ENCODE measurements around the gene AVEN.
A peak's percentile ranks its signal among the peaks of the same experiment; 100 is the strongest.

The AVEN gene

DNA sequence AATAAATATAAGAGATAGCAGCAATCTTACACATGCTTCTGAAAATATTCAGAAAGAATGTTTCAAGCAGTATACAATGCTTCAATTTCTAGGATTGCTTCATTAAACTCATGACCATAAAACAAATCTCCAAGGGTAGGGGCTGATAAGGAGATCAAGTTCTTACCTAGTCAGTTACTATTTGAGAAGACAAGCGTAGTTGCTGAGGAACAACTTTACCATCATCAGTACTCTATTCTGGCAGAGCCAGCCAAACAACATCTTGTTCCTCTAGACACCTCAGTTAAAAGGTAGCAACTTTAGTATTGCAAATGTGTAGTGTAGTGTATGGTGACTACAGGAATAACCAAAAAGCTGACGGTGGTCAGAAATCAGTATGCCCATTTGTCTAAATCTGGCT lies 156.1 kb downstream of the AVEN start:
- no peak overlapping the region for H3K4me3 ChIP-seq (ENCODE audit: low read length)
- H3K27ac ChIP-seq (ENCODE audit: low read depth, low read length): no peak overlapping the region
- H2BK5ac ChIP-seq (ENCODE audit: low read length): no peak overlapping the region
- H3K4me2 ChIP-seq (ENCODE audit: low read length): no peak overlapping the region
- H3K36me3 ChIP-seq (ENCODE audit: control insufficient read depth, insufficient read depth, low read length): no peaks in the 10 kb centered on the region
- no peak overlapping the region for H2AK5ac ChIP-seq (ENCODE audit: low read length)
- H3K4ac ChIP-seq (ENCODE audit: low read depth, low read length): no peak overlapping the region
- H3K9ac ChIP-seq (ENCODE audit: low read length): no peak overlapping the region
- H3K56ac ChIP-seq (ENCODE audit: low read length): no peak overlapping the region
- H4K8ac ChIP-seq (ENCODE audit: low read depth, low read length): no peak overlapping the region
- H4K5ac ChIP-seq (ENCODE audit: low read length): no peak overlapping the region
- no peak for DNase-seq
- H3K18ac ChIP-seq (ENCODE audit: low read length): no peak overlapping the region
- no peaks in the 10 kb centered on the region for H3K27me3 ChIP-seq (ENCODE audit: insufficient read depth, low read length, poor library complexity)
- no peaks in the 10 kb centered on the region for H3K4me1 ChIP-seq (ENCODE audit: control insufficient read depth, low read depth, low read length)
- H3K79me1 ChIP-seq (ENCODE audit: low read length): no peaks in the 10 kb centered on the region
- no CpG with 5 or more reads among the region's 2 CpGs for WGBS (ENCODE audit: extremely low coverage, insufficient coverage, low lambda C conversion rate)
- no peak overlapping the region for H2BK15ac ChIP-seq (replicated peaks; ENCODE audit: low read depth)
- H3K23ac ChIP-seq (ENCODE audit: low read length): no peak overlapping the region
- no peak overlapping the region for H2BK120ac ChIP-seq (ENCODE audit: low read depth, low read length)
- no peaks in the 10 kb centered on the region for H3K79me2 ChIP-seq (ENCODE audit: control insufficient read depth, insufficient read depth, low read length)

DNA sequence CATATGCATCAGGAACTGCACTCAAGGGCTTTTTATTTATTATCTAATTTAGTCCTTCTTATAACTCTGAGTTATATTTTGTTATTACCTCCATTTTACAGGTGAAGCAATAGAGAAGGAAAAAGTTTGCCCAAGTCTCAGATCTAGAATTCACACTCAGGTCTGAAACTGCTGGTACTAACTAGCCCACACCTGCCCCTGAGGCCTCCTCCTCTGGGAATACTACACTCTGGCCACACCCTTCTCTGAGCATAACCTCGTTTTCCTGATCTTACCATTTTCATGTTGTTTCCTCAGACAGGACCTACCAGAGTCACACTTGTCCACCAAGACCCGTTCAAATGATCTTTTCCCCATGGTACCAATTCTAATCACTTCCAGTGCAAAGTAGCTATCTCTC lies 164.8 kb downstream of the AVEN start:
- Histone ChIP-seq H3K4me1 (ENCODE audit: control insufficient read depth, low read depth, low read length) (peaks cover 5% of the 10 kb centered on the region), H3K4me2 (ENCODE audit: low read length) (no peak overlapping the region), H4K8ac (ENCODE audit: low read depth, low read length) (no peak overlapping the region), H2BK120ac (ENCODE audit: low read depth, low read length) (no peak overlapping the region), H2BK5ac (ENCODE audit: low read length) (no peak overlapping the region), H3K4me3 (ENCODE audit: low read length) (no peak overlapping the region), H4K5ac (ENCODE audit: low read length) (no peak overlapping the region), H3K27ac (ENCODE audit: low read depth, low read length) (no peak overlapping the region), H3K27me3 (ENCODE audit: insufficient read depth, low read length, poor library complexity) (no peaks in the 10 kb centered on the region), H2BK15ac (replicated peaks; ENCODE audit: low read depth) (no peak overlapping the region), H3K4ac (ENCODE audit: low read depth, low read length) (no peak overlapping the region), H3K9ac (ENCODE audit: low read length) (no peak overlapping the region), H3K23ac (ENCODE audit: low read length) (no peak overlapping the region), H3K56ac (ENCODE audit: low read length) (no peak overlapping the region), H2AK5ac (ENCODE audit: low read length) (no peak overlapping the region), H3K79me1 (ENCODE audit: low read length) (no peaks in the 10 kb centered on the region), H3K79me2 (ENCODE audit: control insufficient read depth, insufficient read depth, low read length) (no peaks in the 10 kb centered on the region), H3K18ac (ENCODE audit: low read length) (no peak overlapping the region), H3K36me3 (ENCODE audit: control insufficient read depth, insufficient read depth, low read length) (no peaks in the 10 kb centered on the region)
- DNase-seq: no peak
- no CpG with 5 or more reads among the region's 2 CpGs for WGBS (ENCODE audit: extremely low coverage, insufficient coverage, low lambda C conversion rate)

DNA sequence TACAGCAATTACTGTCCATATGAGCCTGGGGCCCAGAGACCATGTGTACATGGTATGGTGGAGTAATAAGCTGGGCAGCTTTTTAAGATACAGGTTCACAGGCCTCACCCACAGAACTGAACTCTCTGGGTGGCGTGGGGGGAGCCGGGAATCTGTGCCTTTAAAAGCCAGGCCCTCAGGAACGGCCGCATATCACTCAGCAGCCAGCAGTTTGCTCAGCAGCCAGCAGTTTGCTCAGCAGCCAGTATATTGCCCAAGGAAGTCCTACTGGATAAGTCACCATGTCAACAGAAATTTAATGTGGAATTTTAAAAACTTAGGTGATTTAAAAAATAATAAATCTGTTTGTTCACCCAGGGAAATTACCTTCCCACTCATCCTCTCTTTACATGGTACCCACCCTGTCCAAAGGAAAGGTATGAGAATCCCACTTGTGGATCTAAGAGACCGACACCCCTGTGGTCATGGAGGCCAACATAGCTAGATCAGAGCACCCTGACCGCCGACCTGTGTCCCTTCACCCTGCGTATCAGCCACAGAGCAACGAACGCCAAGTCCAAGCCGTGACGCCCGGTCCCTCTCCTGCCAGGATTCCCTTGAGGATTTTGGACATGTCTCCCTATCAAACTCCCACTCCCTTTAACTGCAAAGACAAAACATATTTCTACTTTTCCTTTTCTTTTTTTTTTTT lies 166.4 kb downstream of the AVEN start:
- no peak overlapping the region for H3K18ac ChIP-seq (ENCODE audit: low read length)
- H2BK5ac ChIP-seq (ENCODE audit: low read length): no peak overlapping the region
- WGBS (ENCODE audit: extremely low coverage, insufficient coverage, low lambda C conversion rate): no CpG with 5 or more reads among the region's 13 CpGs
- H2BK120ac ChIP-seq (ENCODE audit: low read depth, low read length): no peak overlapping the region
- no peak overlapping the region for H4K5ac ChIP-seq (ENCODE audit: low read length)
- no peak overlapping the region for H3K4ac ChIP-seq (ENCODE audit: low read depth, low read length)
- H3K23ac ChIP-seq (ENCODE audit: low read length): no peak overlapping the region
- no peak for DNase-seq
- no peak overlapping the region for H3K9ac ChIP-seq (ENCODE audit: low read length)
- H3K36me3 ChIP-seq (ENCODE audit: control insufficient read depth, insufficient read depth, low read length): no peaks in the 10 kb centered on the region
- H3K4me1 ChIP-seq (ENCODE audit: control insufficient read depth, low read depth, low read length): peaks cover 5% of the 10 kb centered on the region
- H3K56ac ChIP-seq (ENCODE audit: low read length): no peak overlapping the region
- no peaks in the 10 kb centered on the region for H3K79me2 ChIP-seq (ENCODE audit: control insufficient read depth, insufficient read depth, low read length)
- no peak overlapping the region for H2BK15ac ChIP-seq (replicated peaks; ENCODE audit: low read depth)
- no peak overlapping the region for H3K27ac ChIP-seq (ENCODE audit: low read depth, low read length)
- no peaks in the 10 kb centered on the region for H3K79me1 ChIP-seq (ENCODE audit: low read length)
- no peak overlapping the region for H3K4me2 ChIP-seq (ENCODE audit: low read length)
- H2AK5ac ChIP-seq (ENCODE audit: low read length): no peak overlapping the region
- no peaks in the 10 kb centered on the region for H3K27me3 ChIP-seq (ENCODE audit: insufficient read depth, low read length, poor library complexity)
- H4K8ac ChIP-seq (ENCODE audit: low read depth, low read length): no peak overlapping the region
- no peak overlapping the region for H3K4me3 ChIP-seq (ENCODE audit: low read length)

DNA sequence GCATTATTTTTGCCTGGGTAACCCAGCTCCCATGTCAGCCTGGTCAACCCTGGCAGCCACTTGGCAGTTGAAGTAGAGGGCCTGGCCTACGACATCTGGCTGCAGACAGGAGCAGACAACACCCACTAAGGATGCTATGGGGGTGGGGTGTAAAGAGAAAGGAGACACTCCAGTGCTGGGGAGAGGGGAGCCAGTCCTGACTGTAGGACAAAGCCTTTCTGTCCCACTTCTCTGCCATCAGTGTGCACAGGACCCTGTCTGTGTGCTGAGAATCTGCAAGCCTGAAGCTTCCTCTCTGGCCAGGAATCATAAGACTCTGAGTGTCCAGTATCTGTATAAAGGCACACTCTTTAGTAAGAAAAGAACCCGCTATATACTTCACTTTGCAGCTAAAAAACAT lies 167.0 kb downstream of the AVEN start:
- no peak overlapping the region for H2BK5ac ChIP-seq (ENCODE audit: low read length)
- no peaks in the 10 kb centered on the region for H3K79me1 ChIP-seq (ENCODE audit: low read length)
- no peaks in the 10 kb centered on the region for H3K79me2 ChIP-seq (ENCODE audit: control insufficient read depth, insufficient read depth, low read length)
- H3K9ac ChIP-seq (ENCODE audit: low read length): no peak overlapping the region
- H2AK5ac ChIP-seq (ENCODE audit: low read length): no peak overlapping the region
- no peaks in the 10 kb centered on the region for H3K27me3 ChIP-seq (ENCODE audit: insufficient read depth, low read length, poor library complexity)
- no peak overlapping the region for H3K23ac ChIP-seq (ENCODE audit: low read length)
- no CpG with 5 or more reads among the region's 2 CpGs for WGBS (ENCODE audit: extremely low coverage, insufficient coverage, low lambda C conversion rate)
- H3K56ac ChIP-seq (ENCODE audit: low read length): no peak overlapping the region
- no peak overlapping the region for H2BK120ac ChIP-seq (ENCODE audit: low read depth, low read length)
- no peak for DNase-seq
- no peak overlapping the region for H3K4me3 ChIP-seq (ENCODE audit: low read length)
- H3K36me3 ChIP-seq (ENCODE audit: control insufficient read depth, insufficient read depth, low read length): no peaks in the 10 kb centered on the region
- H3K4me2 ChIP-seq (ENCODE audit: low read length): no peak overlapping the region
- no peak overlapping the region for H3K4ac ChIP-seq (ENCODE audit: low read depth, low read length)
- no peak overlapping the region for H3K27ac ChIP-seq (ENCODE audit: low read depth, low read length)
- H4K8ac ChIP-seq (ENCODE audit: low read depth, low read length): no peak overlapping the region
- H3K18ac ChIP-seq (ENCODE audit: low read length): no peak overlapping the region
- no peak overlapping the region for H4K5ac ChIP-seq (ENCODE audit: low read length)
- H2BK15ac ChIP-seq (replicated peaks; ENCODE audit: low read depth): no peak overlapping the region
- H3K4me1 ChIP-seq (ENCODE audit: control insufficient read depth, low read depth, low read length): peaks cover 5% of the 10 kb centered on the region

DNA sequence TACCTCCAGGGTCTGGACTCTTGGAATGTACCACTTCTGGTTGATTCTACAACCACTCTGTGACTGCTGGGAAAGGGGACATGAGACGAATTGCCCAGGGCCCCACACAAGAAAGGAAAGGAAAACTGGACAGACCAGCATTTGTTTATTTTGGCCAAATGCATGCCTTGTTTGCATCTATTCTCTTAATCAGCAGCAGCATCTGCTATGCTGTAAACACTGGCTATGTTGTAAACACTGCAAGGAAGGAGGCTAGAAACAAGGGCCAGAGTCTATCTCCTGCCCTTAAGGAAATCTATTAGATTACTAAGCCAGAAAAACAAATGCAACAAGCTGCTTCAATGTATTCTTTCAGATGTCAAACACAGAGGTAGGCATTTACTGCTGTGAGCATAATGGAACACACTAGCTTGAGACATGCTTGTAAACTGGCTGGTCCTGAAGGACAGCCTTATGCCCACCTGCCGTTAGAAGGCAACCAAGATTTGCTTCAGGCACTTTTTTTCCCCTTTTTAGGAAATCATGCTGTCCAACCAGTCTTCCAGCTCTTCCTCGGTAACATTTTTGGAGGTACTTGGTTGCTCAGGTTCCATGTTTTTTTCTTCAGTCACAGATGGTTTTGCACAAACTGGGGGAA lies 172.8 kb downstream of the AVEN start:
- no peaks in the 10 kb centered on the region for H3K4me1 ChIP-seq (ENCODE audit: control insufficient read depth, low read depth, low read length)
- H2AK5ac ChIP-seq (ENCODE audit: low read length): no peak overlapping the region
- H3K9ac ChIP-seq (ENCODE audit: low read length): no peak overlapping the region
- peak; percentile 37 for DNase-seq
- no peak overlapping the region for H3K18ac ChIP-seq (ENCODE audit: low read length)
- H3K4ac ChIP-seq (ENCODE audit: low read depth, low read length): no peak overlapping the region
- no peak overlapping the region for H2BK5ac ChIP-seq (ENCODE audit: low read length)
- H3K23ac ChIP-seq (ENCODE audit: low read length): no peak overlapping the region
- H3K4me2 ChIP-seq (ENCODE audit: low read length): no peak overlapping the region
- H4K8ac ChIP-seq (ENCODE audit: low read depth, low read length): no peak overlapping the region
- no peak overlapping the region for H2BK120ac ChIP-seq (ENCODE audit: low read depth, low read length)
- H3K27ac ChIP-seq (ENCODE audit: low read depth, low read length): no peak overlapping the region
- no peaks in the 10 kb centered on the region for H3K79me1 ChIP-seq (ENCODE audit: low read length)
- no peaks in the 10 kb centered on the region for H3K36me3 ChIP-seq (ENCODE audit: control insufficient read depth, insufficient read depth, low read length)
- H3K79me2 ChIP-seq (ENCODE audit: control insufficient read depth, insufficient read depth, low read length): no peaks in the 10 kb centered on the region
- no peak overlapping the region for H4K5ac ChIP-seq (ENCODE audit: low read length)
- WGBS (ENCODE audit: extremely low coverage, insufficient coverage, low lambda C conversion rate): no CpG with 5 or more reads among the region's 3 CpGs
- H3K27me3 ChIP-seq (ENCODE audit: insufficient read depth, low read length, poor library complexity): no peaks in the 10 kb centered on the region
- H2BK15ac ChIP-seq (replicated peaks; ENCODE audit: low read depth): no peak overlapping the region
- no peak overlapping the region for H3K4me3 ChIP-seq (ENCODE audit: low read length)
- H3K56ac ChIP-seq (ENCODE audit: low read length): no peak overlapping the region

DNA sequence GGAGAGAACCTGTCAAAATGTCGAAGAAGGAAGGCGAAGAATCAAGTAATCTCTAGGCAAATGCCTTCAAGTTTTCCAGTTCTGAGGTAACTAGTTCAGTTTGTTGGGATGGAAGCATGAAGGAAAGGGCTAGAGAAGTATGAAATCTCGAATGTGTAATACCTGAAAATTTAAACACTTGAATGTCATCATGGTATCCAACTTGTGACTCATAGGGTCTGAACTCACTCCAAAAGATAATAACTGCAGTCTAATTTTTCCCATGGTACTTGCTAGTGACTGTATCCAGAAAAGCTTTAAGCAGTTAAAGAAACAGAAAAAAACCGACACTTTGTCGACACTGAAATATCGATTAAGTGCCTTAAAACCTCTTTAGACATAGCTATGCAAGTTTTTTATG lies 173.6 kb downstream of the AVEN start:
- Histone ChIP-seq H3K4me2 (ENCODE audit: low read length) (no peak overlapping the region), H4K8ac (ENCODE audit: low read depth, low read length) (no peak overlapping the region), H3K4ac (ENCODE audit: low read depth, low read length) (no peak overlapping the region), H3K23ac (ENCODE audit: low read length) (no peak overlapping the region), H2AK5ac (ENCODE audit: low read length) (no peak overlapping the region), H4K5ac (ENCODE audit: low read length) (no peak overlapping the region), H3K27ac (ENCODE audit: low read depth, low read length) (no peak overlapping the region), H3K36me3 (ENCODE audit: control insufficient read depth, insufficient read depth, low read length) (no peaks in the 10 kb centered on the region), H2BK15ac (replicated peaks; ENCODE audit: low read depth) (no peak overlapping the region), H2BK5ac (ENCODE audit: low read length) (no peak overlapping the region), H3K9ac (ENCODE audit: low read length) (no peak overlapping the region), H3K79me2 (ENCODE audit: control insufficient read depth, insufficient read depth, low read length) (no peaks in the 10 kb centered on the region), H3K79me1 (ENCODE audit: low read length) (no peaks in the 10 kb centered on the region), H3K27me3 (ENCODE audit: insufficient read depth, low read length, poor library complexity) (no peaks in the 10 kb centered on the region), H3K56ac (ENCODE audit: low read length) (no peak overlapping the region), H2BK120ac (ENCODE audit: low read depth, low read length) (no peak overlapping the region), H3K18ac (ENCODE audit: low read length) (no peak overlapping the region), H3K4me3 (ENCODE audit: low read length) (no peak overlapping the region), H3K4me1 (ENCODE audit: control insufficient read depth, low read depth, low read length) (no peaks in the 10 kb centered on the region)
- DNase-seq: no peak
- WGBS (ENCODE audit: extremely low coverage, insufficient coverage, low lambda C conversion rate): no CpG with 5 or more reads among the region's 6 CpGs

Data from mesendoderm (in vitro differentiated cells).